ENCODE measurements around the gene ZNF684. TPM values are rescaled to one million over a fixed set of nuclear protein-coding genes. Genes with fewer than 3 reads are reported as not detected.

The ZNF684 gene
- total and polyA plus RNA-seq, 9 of the 15 experiments (the other 6 are each of a cell fraction or from before 2014, with no cell fraction given), result 4.8 to 8.8 (median 5.5) TPM

- TF ChIP-seq CTCF (IDR thresholded peaks at IDR 0.05 in 2 of 3, conservative IDR thresholded peaks at IDR 0.05 in 1 of 3; ENCODE audit: insufficient read depth in 2 of 3, low read depth in 1 of 3, low read length in 3 of 3) (no peak; a peak in 1 of 6 replicates), PHB (CRISPR knock-in tag; IDR thresholded peaks at IDR 0.05) (no peak), ZBTB43 (CRISPR knock-in tag; IDR thresholded peaks at IDR 0.05) (no peak), ZNF717 (CRISPR knock-in tag; IDR thresholded peaks at IDR 0.05) (no peak), FOXP1 (CRISPR knock-in tag; IDR thresholded peaks at IDR 0.05) (peak; percentile 68; the same call in 1 of the 2 replicates)
- TF ChIP-seq, protein P1, sequence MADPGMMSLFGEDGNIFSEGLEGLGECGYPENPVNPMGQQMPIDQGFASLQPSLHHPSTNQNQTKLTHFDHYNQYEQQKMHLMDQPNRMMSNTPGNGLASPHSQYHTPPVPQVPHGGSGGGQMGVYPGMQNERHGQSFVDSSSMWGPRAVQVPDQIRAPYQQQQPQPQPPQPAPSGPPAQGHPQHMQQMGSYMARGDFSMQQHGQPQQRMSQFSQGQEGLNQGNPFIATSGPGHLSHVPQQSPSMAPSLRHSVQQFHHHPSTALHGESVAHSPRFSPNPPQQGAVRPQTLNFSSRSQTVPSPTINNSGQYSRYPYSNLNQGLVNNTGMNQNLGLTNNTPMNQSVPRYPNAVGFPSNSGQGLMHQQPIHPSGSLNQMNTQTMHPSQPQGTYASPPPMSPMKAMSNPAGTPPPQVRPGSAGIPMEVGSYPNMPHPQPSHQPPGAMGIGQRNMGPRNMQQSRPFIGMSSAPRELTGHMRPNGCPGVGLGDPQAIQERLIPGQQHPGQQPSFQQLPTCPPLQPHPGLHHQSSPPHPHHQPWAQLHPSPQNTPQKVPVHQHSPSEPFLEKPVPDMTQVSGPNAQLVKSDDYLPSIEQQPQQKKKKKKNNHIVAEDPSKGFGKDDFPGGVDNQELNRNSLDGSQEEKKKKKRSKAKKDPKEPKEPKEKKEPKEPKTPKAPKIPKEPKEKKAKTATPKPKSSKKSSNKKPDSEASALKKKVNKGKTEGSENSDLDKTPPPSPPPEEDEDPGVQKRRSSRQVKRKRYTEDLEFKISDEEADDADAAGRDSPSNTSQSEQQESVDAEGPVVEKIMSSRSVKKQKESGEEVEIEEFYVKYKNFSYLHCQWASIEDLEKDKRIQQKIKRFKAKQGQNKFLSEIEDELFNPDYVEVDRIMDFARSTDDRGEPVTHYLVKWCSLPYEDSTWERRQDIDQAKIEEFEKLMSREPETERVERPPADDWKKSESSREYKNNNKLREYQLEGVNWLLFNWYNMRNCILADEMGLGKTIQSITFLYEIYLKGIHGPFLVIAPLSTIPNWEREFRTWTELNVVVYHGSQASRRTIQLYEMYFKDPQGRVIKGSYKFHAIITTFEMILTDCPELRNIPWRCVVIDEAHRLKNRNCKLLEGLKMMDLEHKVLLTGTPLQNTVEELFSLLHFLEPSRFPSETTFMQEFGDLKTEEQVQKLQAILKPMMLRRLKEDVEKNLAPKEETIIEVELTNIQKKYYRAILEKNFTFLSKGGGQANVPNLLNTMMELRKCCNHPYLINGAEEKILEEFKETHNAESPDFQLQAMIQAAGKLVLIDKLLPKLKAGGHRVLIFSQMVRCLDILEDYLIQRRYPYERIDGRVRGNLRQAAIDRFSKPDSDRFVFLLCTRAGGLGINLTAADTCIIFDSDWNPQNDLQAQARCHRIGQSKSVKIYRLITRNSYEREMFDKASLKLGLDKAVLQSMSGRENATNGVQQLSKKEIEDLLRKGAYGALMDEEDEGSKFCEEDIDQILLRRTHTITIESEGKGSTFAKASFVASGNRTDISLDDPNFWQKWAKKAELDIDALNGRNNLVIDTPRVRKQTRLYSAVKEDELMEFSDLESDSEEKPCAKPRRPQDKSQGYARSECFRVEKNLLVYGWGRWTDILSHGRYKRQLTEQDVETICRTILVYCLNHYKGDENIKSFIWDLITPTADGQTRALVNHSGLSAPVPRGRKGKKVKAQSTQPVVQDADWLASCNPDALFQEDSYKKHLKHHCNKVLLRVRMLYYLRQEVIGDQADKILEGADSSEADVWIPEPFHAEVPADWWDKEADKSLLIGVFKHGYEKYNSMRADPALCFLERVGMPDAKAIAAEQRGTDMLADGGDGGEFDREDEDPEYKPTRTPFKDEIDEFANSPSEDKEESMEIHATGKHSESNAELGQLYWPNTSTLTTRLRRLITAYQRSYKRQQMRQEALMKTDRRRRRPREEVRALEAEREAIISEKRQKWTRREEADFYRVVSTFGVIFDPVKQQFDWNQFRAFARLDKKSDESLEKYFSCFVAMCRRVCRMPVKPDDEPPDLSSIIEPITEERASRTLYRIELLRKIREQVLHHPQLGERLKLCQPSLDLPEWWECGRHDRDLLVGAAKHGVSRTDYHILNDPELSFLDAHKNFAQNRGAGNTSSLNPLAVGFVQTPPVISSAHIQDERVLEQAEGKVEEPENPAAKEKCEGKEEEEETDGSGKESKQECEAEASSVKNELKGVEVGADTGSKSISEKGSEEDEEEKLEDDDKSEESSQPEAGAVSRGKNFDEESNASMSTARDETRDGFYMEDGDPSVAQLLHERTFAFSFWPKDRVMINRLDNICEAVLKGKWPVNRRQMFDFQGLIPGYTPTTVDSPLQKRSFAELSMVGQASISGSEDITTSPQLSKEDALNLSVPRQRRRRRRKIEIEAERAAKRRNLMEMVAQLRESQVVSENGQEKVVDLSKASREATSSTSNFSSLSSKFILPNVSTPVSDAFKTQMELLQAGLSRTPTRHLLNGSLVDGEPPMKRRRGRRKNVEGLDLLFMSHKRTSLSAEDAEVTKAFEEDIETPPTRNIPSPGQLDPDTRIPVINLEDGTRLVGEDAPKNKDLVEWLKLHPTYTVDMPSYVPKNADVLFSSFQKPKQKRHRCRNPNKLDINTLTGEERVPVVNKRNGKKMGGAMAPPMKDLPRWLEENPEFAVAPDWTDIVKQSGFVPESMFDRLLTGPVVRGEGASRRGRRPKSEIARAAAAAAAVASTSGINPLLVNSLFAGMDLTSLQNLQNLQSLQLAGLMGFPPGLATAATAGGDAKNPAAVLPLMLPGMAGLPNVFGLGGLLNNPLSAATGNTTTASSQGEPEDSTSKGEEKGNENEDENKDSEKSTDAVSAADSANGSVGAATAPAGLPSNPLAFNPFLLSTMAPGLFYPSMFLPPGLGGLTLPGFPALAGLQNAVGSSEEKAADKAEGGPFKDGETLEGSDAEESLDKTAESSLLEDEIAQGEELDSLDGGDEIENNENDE (IDR thresholded peaks at IDR 0.05; ENCODE audit: low read depth, low read length), result no peak
- TF ChIP-seq, protein P2, sequence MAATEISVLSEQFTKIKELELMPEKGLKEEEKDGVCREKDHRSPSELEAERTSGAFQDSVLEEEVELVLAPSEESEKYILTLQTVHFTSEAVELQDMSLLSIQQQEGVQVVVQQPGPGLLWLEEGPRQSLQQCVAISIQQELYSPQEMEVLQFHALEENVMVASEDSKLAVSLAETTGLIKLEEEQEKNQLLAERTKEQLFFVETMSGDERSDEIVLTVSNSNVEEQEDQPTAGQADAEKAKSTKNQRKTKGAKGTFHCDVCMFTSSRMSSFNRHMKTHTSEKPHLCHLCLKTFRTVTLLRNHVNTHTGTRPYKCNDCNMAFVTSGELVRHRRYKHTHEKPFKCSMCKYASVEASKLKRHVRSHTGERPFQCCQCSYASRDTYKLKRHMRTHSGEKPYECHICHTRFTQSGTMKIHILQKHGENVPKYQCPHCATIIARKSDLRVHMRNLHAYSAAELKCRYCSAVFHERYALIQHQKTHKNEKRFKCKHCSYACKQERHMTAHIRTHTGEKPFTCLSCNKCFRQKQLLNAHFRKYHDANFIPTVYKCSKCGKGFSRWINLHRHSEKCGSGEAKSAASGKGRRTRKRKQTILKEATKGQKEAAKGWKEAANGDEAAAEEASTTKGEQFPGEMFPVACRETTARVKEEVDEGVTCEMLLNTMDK (IDR thresholded peaks at IDR 0.05; ENCODE audit: borderline replicate concordance, insufficient read depth, low read depth, low read length, poor library complexity, severe bottlenecking), result no peak
- TF ChIP-seq, protein P3, sequence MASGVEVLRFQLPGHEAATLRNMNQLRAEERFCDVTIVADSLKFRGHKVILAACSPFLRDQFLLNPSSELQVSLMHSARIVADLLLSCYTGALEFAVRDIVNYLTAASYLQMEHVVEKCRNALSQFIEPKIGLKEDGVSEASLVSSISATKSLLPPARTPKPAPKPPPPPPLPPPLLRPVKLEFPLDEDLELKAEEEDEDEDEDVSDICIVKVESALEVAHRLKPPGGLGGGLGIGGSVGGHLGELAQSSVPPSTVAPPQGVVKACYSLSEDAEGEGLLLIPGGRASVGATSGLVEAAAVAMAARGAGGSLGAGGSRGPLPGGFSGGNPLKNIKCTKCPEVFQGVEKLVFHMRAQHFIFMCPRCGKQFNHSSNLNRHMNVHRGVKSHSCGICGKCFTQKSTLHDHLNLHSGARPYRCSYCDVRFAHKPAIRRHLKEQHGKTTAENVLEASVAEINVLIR (CRISPR knock-in tag; IDR thresholded peaks at IDR 0.05), result peak; percentile 80
Observed at GRCh38 chr1:40531381-40532061, at the start of gene ZNF684 (continued).

All from K562 (cell line).